ENCODE data around the gene SLC6A1. TPM values are rescaled to one million over a fixed set of nuclear protein-coding genes. Genes with fewer than 3 reads are reported as not detected.

SLC6A1 gene
- total and polyA plus RNA-seq, 2 of the 13 experiments (the other 11 are each of a cell fraction or from before 2014, with no cell fraction given) = not detected

DNA sequence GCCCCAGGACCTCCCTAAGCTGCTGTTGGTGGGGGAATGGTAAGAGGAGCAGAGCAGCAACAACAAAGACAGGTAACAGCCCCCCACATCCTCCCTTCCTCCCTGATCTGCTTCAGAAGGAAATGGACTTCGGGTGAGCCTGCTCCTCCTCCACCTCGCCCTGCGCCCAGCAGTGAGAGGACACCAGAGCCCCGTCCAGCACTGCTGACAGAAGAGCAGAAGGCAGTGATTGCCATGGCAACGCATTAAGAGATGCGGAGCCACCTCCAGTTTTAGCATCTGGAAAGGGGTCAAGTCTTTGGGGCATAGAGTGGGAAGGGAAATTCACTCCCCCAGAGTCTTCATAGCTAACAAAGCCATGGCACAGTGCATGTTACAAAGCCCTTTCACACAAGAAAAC, 84.2 kb downstream of the SLC6A1 start (continued):
- no peak for TF ChIP-seq NONO (IDR thresholded peaks at IDR 0.05)
- no peak for TF ChIP-seq NONO (CRISPR knock-in tag; conservative IDR thresholded peaks at IDR 0.05)
- TF ChIP-seq, protein P1, sequence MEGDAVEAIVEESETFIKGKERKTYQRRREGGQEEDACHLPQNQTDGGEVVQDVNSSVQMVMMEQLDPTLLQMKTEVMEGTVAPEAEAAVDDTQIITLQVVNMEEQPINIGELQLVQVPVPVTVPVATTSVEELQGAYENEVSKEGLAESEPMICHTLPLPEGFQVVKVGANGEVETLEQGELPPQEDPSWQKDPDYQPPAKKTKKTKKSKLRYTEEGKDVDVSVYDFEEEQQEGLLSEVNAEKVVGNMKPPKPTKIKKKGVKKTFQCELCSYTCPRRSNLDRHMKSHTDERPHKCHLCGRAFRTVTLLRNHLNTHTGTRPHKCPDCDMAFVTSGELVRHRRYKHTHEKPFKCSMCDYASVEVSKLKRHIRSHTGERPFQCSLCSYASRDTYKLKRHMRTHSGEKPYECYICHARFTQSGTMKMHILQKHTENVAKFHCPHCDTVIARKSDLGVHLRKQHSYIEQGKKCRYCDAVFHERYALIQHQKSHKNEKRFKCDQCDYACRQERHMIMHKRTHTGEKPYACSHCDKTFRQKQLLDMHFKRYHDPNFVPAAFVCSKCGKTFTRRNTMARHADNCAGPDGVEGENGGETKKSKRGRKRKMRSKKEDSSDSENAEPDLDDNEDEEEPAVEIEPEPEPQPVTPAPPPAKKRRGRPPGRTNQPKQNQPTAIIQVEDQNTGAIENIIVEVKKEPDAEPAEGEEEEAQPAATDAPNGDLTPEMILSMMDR (CRISPR knock-in tag; IDR thresholded peaks at IDR 0.05) = no peak
- no peak for TF ChIP-seq ZNF326 (CRISPR knock-in tag; IDR thresholded peaks at IDR 0.05; ENCODE audit: borderline replicate concordance)
- no peak for TF ChIP-seq ZNF34 (CRISPR knock-in tag; IDR thresholded peaks at IDR 0.05; ENCODE audit: borderline replicate concordance)
- no peak for TF ChIP-seq TEAD3 (CRISPR knock-in tag; optimal IDR thresholded peaks at IDR 0.05; ENCODE audit: borderline replicate concordance)
- no peak for TF ChIP-seq HINFP (CRISPR knock-in tag; IDR thresholded peaks at IDR 0.05; ENCODE audit: low read depth)

GRCh38 chr3:11077466-11077865, 84.9 kb downstream of the SLC6A1 start:
- no peaks in the 10 kb centered on the region for H3K9me3 ChIP-seq (ENCODE audit: low read length)
- H4K20me1 ChIP-seq (ENCODE audit: insufficient read depth, low read length) = 0 out of 2 replicates have a peak, but pooled peaks cover 3% of the 10 kb centered on the region
- H3K9ac ChIP-seq (ENCODE audit: insufficient read depth, low read depth, low read length) = no peak overlapping the region
- ATAC-seq = no peak
- H3K4me1 ChIP-seq (ENCODE audit: insufficient read depth, low read length) = no peaks in the 10 kb centered on the region
- no peak overlapping the region for H3K4me2 ChIP-seq (ENCODE audit: low read depth, low read length)
- H3K79me2 ChIP-seq (ENCODE audit: insufficient read depth, low read length) = no peaks in the 10 kb centered on the region
- in situ Hi-C loops (cut with HindIII; ENCODE audit: extremely low pct_ligation_motif_present, low pct_unique_long_range_greater_than_20kb) = no loop called here
- intact Hi-C loops (cut with micrococcal nuclease; ENCODE audit: unreplicated experiment) = no loop called here
- ChIA-PET CTCF (ENCODE audit: low intra/inter-chr PET ratio, low total read pairs) (no interaction called here), POLR2A (no interaction called here)
- TF ChIP-seq HOXA3 (CRISPR knock-in tag; IDR thresholded peaks at IDR 0.05) (no peak), ZNF710 (CRISPR knock-in tag; IDR thresholded peaks at IDR 0.05; ENCODE audit: borderline replicate concordance) (no peak), GZF1 (CRISPR knock-in tag; IDR thresholded peaks at IDR 0.05) (no peak), ERF (CRISPR knock-in tag; IDR thresholded peaks at IDR 0.05) (no peak)
- H3K36me3 ChIP-seq (replicated peaks in 1 of 2; ENCODE audit: control insufficient read depth in 1 of 2, insufficient read depth in 2 of 2, low read length in 2 of 2) = no peaks in the 10 kb centered on the region
- H2AFZ ChIP-seq (ENCODE audit: low read length) = no peak overlapping the region
- H3K27ac ChIP-seq (ENCODE audit: extremely low read length, insufficient read depth, low read length) = no peak overlapping the region
- no TSS peak for BruUV-seq (replicated peaks)
- FAIRE-seq = no peak
- DNase-seq (ENCODE audit: low spot score) = no peak
- H3K4me3 ChIP-seq (replicated peaks in 1 of 3; ENCODE audit: insufficient read depth in 1 of 3, low read depth in 2 of 3, low read length in 3 of 3) = no peak overlapping the region
- 0% methylated on average over 1 of the region's 2 CpGs for WGBS (ENCODE audit: low lambda C conversion rate)
- H3K27me3 ChIP-seq (ENCODE audit: control insufficient read depth in 1 of 2, insufficient read depth in 2 of 2, low read length in 2 of 2) = peaks cover 0 to 12% of the 10 kb centered on the region in 2 experiments; a peak in 3 of 5 replicates

Data from HepG2 (cell line).